PC-3 (cell line): ENCODE results near the gene SGSH.

ENCODE experiments used
- EZH2 ChIP-seq: fragments of 300-600 bp; sonication (generic); IDR thresholded peaks from one replicate; pipeline ENCODE4 v1.6.1; 2017; ENCODE audit warnings: antibody characterized with exemption, mild to moderate bottlenecking, low read length; ENCODE audit not compliant: unreplicated experiment
- EZH2phosphoT487 ChIP-seq: fragments of 300-600 bp; sonication (generic); IDR thresholded peaks from 2 replicates; pipeline ENCODE4 v1.6.1; 2018; ENCODE audit warnings: mild to moderate bottlenecking, antibody characterized with exemption, low read length, borderline replicate concordance
- TF ChIP-seq, protein P1 (sequence below): fragments of 300-600 bp; sonication (generic); conservative IDR thresholded peaks from 2 replicates; pipeline ENCODE4 v1.5.1; 2017; ENCODE audit warnings: antibody characterized with exemption, low read depth, mild to moderate bottlenecking, low read length

DNA sequence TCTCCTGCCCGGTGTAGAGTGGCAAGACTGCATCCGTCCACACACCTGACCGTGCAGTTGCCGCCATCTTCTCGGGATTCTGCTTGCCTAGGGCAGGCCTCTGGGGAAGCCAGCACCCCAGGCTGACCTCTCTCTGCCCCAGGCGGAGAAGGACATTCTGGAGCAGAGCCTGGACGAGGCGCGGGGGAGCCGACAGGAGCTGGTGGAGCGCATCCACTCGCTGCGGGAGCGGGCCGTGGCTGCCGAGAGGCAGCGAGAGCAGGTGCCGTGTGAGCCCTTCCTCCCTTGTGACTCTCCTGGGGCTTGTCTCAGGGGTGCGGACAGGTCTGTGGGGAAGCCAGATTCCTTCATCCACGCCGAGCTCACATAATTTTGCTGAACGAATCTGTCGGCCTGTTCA lies 30.5 kb downstream of the SGSH start:
- TF ChIP-seq, protein P1, sequence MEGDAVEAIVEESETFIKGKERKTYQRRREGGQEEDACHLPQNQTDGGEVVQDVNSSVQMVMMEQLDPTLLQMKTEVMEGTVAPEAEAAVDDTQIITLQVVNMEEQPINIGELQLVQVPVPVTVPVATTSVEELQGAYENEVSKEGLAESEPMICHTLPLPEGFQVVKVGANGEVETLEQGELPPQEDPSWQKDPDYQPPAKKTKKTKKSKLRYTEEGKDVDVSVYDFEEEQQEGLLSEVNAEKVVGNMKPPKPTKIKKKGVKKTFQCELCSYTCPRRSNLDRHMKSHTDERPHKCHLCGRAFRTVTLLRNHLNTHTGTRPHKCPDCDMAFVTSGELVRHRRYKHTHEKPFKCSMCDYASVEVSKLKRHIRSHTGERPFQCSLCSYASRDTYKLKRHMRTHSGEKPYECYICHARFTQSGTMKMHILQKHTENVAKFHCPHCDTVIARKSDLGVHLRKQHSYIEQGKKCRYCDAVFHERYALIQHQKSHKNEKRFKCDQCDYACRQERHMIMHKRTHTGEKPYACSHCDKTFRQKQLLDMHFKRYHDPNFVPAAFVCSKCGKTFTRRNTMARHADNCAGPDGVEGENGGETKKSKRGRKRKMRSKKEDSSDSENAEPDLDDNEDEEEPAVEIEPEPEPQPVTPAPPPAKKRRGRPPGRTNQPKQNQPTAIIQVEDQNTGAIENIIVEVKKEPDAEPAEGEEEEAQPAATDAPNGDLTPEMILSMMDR: no peak
- no peak for TF ChIP-seq EZH2
- no peak for TF ChIP-seq EZH2phosphoT487
